Measurements from ENCODE around the gene FNDC7. TPM values are rescaled to one million over a fixed set of nuclear protein-coding genes. Genes with fewer than 3 reads are reported as not detected.
"Not testable (repeated sequence)": the region's sequence is repeated elsewhere in the genome, so short reads cannot be mapped to it uniquely, and the experiment has no call there.

Gene FNDC7
- total and polyA plus RNA-seq, 7 donors, result not detected

DNA sequence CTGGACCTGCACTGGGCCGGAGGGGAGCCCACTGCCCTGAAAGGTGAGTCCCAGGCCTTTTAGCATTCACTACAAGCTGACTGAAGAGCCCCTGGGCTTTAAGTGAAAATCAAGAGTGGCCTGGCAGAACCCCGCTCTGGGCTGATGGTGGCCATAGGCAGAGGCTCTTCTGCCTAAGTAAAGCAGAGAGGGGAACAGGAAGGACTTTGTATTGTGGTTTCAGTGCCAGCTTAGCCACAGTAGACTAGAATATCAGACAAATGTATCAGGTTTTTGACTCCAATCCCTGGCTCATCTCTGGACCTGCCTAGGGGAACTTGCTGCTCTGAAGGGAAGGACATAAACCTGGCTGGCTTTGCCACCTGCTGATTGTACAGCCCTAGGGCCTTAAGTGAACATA, 41.6 kb upstream of the FNDC7 start:
- Histone ChIP-seq H3K4me3 (no peak overlapping the region), H3K9me3 (no peaks in the 10 kb centered on the region), H3K36me3 (no peaks in the 10 kb centered on the region), H3K27ac (no peak overlapping the region), H3K27me3 (no peaks in the 10 kb centered on the region), H3K4me1 (no peaks in the 10 kb centered on the region)
- WGBS, 2 donors, result 94 to 95% methylated on average over 2 of the region's 2 CpGs
- DNase-seq, result no peak
- intact Hi-C loops (cut with DNase I), result no loop called here
- TF ChIP-seq, protein P1, sequence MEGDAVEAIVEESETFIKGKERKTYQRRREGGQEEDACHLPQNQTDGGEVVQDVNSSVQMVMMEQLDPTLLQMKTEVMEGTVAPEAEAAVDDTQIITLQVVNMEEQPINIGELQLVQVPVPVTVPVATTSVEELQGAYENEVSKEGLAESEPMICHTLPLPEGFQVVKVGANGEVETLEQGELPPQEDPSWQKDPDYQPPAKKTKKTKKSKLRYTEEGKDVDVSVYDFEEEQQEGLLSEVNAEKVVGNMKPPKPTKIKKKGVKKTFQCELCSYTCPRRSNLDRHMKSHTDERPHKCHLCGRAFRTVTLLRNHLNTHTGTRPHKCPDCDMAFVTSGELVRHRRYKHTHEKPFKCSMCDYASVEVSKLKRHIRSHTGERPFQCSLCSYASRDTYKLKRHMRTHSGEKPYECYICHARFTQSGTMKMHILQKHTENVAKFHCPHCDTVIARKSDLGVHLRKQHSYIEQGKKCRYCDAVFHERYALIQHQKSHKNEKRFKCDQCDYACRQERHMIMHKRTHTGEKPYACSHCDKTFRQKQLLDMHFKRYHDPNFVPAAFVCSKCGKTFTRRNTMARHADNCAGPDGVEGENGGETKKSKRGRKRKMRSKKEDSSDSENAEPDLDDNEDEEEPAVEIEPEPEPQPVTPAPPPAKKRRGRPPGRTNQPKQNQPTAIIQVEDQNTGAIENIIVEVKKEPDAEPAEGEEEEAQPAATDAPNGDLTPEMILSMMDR (IDR thresholded peaks at IDR 0.05), result no peak
- no peak for TF ChIP-seq EP300 (IDR thresholded peaks at IDR 0.05)
- no peak for TF ChIP-seq POLR2A (IDR thresholded peaks at IDR 0.05)
- TF ChIP-seq POLR2AphosphoS5 (IDR thresholded peaks at IDR 0.05), result no peak

DNA sequence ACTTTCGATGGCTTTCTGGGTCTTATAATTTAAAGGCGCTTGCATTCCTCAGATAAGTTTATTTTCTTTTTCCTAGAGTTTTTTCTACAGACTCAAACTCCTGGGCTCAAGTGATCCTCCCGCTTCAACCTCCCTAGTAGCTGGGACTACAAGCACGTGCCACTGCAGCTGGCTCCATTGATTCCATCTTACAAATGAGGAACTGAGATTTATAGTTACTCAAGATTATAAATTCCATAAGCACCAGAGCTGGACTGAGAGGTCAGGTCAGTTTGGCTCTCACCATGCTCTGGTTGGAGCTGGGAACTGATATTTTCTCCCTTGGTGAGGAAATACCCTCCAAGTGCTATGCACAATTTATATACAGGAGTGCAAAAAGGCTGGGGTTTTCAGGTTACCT, 34.0 kb upstream of the FNDC7 start:
- H3K4me3 ChIP-seq, result no peak overlapping the region
- no peaks in the 10 kb centered on the region for H3K9me3 ChIP-seq
- H3K36me3 ChIP-seq, result no peaks in the 10 kb centered on the region
- DNase-seq, result no peak
- H3K27me3 ChIP-seq, result no peaks in the 10 kb centered on the region
- H3K4me1 ChIP-seq, result no peaks in the 10 kb centered on the region
- no peak overlapping the region for H3K27ac ChIP-seq
- intact Hi-C loops (cut with DNase I), result no loop called here
- 81 to 82% methylated on average over 4 of the region's 4 CpGs for WGBS, 2 donors
- TF ChIP-seq, protein P1 (IDR thresholded peaks at IDR 0.05), result no peak
- TF ChIP-seq EP300 (IDR thresholded peaks at IDR 0.05) (no peak), POLR2A (IDR thresholded peaks at IDR 0.05) (no peak), POLR2AphosphoS5 (IDR thresholded peaks at IDR 0.05) (no peak)

DNA sequence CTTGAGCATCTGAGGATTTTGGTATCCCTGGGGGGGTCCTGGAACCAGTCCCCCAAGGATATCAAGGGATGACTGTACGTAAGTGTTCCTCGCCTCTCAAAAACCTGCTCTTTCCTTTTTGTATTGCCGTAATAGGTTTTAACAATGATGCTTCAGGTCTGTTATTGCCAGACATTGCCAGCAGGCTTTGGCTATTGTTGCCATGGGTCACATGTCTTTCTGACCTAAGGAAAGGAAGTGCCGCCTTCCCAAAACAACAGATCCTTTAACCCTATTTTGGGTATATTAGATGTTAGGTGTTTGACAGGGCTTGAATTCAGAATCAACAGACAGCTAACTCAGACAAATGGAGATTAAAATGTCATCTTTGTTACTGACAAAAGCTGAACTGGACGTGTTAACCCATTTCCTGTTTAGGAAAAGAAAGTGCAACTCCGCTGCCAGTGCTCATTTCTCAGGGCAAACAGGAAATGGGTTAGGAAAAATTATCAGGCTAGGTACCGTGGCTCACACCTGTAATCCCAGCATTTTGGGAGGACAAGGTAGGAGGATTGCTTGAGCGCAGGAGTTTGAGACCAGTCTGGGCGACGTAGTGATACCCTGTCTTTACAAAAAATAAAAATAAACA, 33.0 kb upstream of the FNDC7 start:
- H3K27me3 ChIP-seq, result no peaks in the 10 kb centered on the region
- no peak for DNase-seq
- 75 to 83% methylated on average over 10 of the region's 10 CpGs for WGBS, 2 donors
- H3K36me3 ChIP-seq, result no peaks in the 10 kb centered on the region
- no peak overlapping the region for H3K27ac ChIP-seq
- H3K4me3 ChIP-seq, result no peak overlapping the region
- no peaks in the 10 kb centered on the region for H3K9me3 ChIP-seq
- intact Hi-C loops (cut with DNase I), result no loop called here
- H3K4me1 ChIP-seq, result no peaks in the 10 kb centered on the region
- TF ChIP-seq POLR2AphosphoS5 (IDR thresholded peaks at IDR 0.05), result no peak
- no peak for TF ChIP-seq EP300 (IDR thresholded peaks at IDR 0.05)
- TF ChIP-seq POLR2A (IDR thresholded peaks at IDR 0.05), result no peak
- TF ChIP-seq, protein P1 (IDR thresholded peaks at IDR 0.05), result no peak

DNA sequence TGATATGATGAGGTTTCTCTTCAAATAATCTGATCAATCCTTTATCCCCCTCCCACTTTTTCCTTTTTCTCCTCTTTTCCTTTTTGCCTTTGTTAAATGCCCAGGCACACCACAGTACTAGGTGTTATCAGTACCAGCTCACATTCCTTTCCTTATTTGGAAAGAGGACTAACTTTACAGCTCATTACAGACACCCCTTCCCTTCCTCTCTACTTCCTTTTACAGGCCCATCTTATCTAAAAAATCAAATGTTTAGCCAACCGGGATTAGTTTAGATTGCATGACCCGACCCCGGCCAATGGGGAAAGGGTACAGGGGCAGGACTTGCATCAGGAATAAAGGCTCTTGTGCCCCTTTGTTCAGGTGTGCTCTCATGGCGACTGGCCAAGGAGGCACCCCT, 31.0 kb upstream of the FNDC7 start:
- H3K9me3 ChIP-seq; H3K27ac ChIP-seq; H3K36me3 ChIP-seq; DNase-seq; H3K4me3 ChIP-seq; H3K27me3 ChIP-seq; H3K4me1 ChIP-seq; intact Hi-C loops (cut with DNase I): not testable (repeated sequence)
- 27 to 69% methylated on average over 4 of the region's 4 CpGs for WGBS, 2 donors

DNA sequence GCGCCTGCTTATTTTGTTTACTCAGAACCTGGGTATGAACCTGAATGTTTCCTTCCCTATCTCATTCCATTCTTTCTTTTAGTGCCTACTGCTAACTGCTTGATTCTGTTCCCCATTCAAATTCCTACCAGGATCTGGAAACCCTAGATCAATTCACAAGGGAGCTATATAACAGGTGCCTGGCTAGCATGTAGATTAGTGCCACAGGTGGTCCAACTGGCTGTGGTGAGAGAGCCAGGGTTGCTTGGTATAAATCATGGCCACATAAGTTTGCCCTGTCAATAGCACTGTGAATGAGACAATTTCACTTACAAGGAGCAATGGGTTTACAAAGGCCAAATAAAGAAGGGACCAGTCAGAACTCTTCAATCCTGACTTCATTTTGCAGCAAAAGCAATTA, 27.2 kb upstream of the FNDC7 start:
- Histone ChIP-seq H3K27me3 (no peaks in the 10 kb centered on the region), H3K36me3 (no peaks in the 10 kb centered on the region), H3K27ac (no peak overlapping the region), H3K4me3 (no peak overlapping the region), H3K4me1 (no peaks in the 10 kb centered on the region), H3K9me3 (no peaks in the 10 kb centered on the region)
- intact Hi-C loops (cut with DNase I), result no loop called here
- DNase-seq, result no peak
- 91 to 92% methylated on average over 1 of the region's 1 CpG for WGBS, 2 donors
- TF ChIP-seq POLR2AphosphoS5 (IDR thresholded peaks at IDR 0.05) (no peak), POLR2A (IDR thresholded peaks at IDR 0.05) (no peak), EP300 (IDR thresholded peaks at IDR 0.05) (no peak)
- TF ChIP-seq, protein P1 (IDR thresholded peaks at IDR 0.05), result no peak
